Measurements from ENCODE around the gene ALG1. TPM values are rescaled to one million over a fixed set of nuclear protein-coding genes. Genes with fewer than 3 reads are reported as not detected.

The ALG1 gene
- total and polyA plus RNA-seq, 10 of the 15 experiments (the other 5 are each of a cell fraction or from before 2014, with no cell fraction given): 1.5 to 43.2 (median 23.8) TPM

- TF ChIP-seq GATAD2B (conservative IDR thresholded peaks at IDR 0.05; ENCODE audit: low read depth): no peak
- TF ChIP-seq TAF1 (IDR thresholded peaks at IDR 0.05; ENCODE audit: borderline replicate concordance, low read depth, low read length): no peak
Measured at GRCh38 chr16:5054876-5055865, 16.5 kb upstream of the ALG1 start (continued).

GRCh38 chr16:5056352-5056751 lies 15.3 kb upstream of the ALG1 start:
- Histone ChIP-seq H3K9me3 (replicated peaks; ENCODE audit: control insufficient read depth, insufficient read depth, low read length) (no peaks in the 10 kb centered on the region), H3K4me2 (ENCODE audit: control insufficient read depth, insufficient read depth) (no peak overlapping the region), H4K20me1 (ENCODE audit: control insufficient read depth, insufficient read depth) (no peaks in the 10 kb centered on the region), H3K36me3 (ENCODE audit: control insufficient read depth in 2 of 2, insufficient read depth in 2 of 2, low read length in 1 of 2) (no peaks in the 10 kb centered on the region), H3K4me1 (ENCODE audit: control insufficient read depth, insufficient read depth, low read length) (no peaks in the 10 kb centered on the region), H3K79me2 (ENCODE audit: control insufficient read depth, insufficient read depth, low read length) (no peaks in the 10 kb centered on the region), H3K9ac (ENCODE audit: control insufficient read depth, insufficient read depth, low read length) (no peak overlapping the region), H3K27me3 (replicated peaks in 1 of 2; ENCODE audit: control insufficient read depth in 2 of 2, insufficient read depth in 2 of 2, low read length in 1 of 2) (no peaks in the 10 kb centered on the region), H2AFZ (ENCODE audit: control insufficient read depth, low read depth, low read length) (no peak overlapping the region), H3K4me3 (no peak overlapping the region), H3K27ac (ENCODE audit: control insufficient read depth, insufficient read depth) (no peak overlapping the region)
- WGBS (ENCODE audit: insufficient coverage, insufficient replicate concordance, low lambda C conversion rate, missing lambda C conversion rate): 3% methylated on average over 11 of the region's 11 CpGs
- ChIA-PET SMC1A (ENCODE audit: uncharacterized antibody, unreplicated experiment) (interaction anchor here (0.6 to 1.8 kb wide), 4 partner anchors 28 to 372 kb away, joined by 3 to 4 read pairs (median 4); no protein-coding TSS in a partner anchor), CTCF (interaction anchor here (1.0 to 2.8 kb wide), 8 partner anchors 12 to 560 kb away, joined by 3 to 15 read pairs (median 5); no protein-coding TSS in a partner anchor), POLR2A (no interaction called here), RAD21 (ENCODE audit: unreplicated experiment) (interaction anchor here (1.0 to 1.1 kb wide), 3 partner anchors 26 to 77 kb away, joined by 3 to 4 read pairs (median 3); no protein-coding TSS in a partner anchor)
- in situ Hi-C loops (cut with MboI): no loop called here
- ATAC-seq (peak; percentile 97), DNase-seq (ENCODE audit: low read depth, low spot score) (no peak), FAIRE-seq (peak; percentile 81)
- intact Hi-C loops (cut with micrococcal nuclease; ENCODE audit: unreplicated experiment): loop anchor here (1.0 kb wide), 1 partner anchor 30 kb away; no protein-coding TSS in a partner anchor
- no TSS peak for BruUV-seq (replicated peaks)
- TF ChIP-seq SMC3 (IDR thresholded peaks at IDR 0.05; ENCODE audit: borderline replicate concordance, low read length) (peak; percentile 71), RB1 (IDR thresholded peaks at IDR 0.05; ENCODE audit: borderline replicate concordance) (no peak), ZNF384 (IDR thresholded peaks at IDR 0.05; ENCODE audit: borderline replicate concordance, low read depth, low read length) (no peak), NR2C2 (IDR thresholded peaks at IDR 0.05; ENCODE audit: borderline replicate concordance, control insufficient read depth, insufficient read length, low read depth) (no peak), RFX5 (IDR thresholded peaks at IDR 0.05; ENCODE audit: low read depth, low read length) (no peak), RAD21 (IDR thresholded peaks at IDR 0.05; ENCODE audit: insufficient read depth, low read depth, low read length) (peak; percentile 75), ZNF592 (IDR thresholded peaks at IDR 0.05) (no peak), MYB (IDR thresholded peaks at IDR 0.05; ENCODE audit: borderline replicate concordance, low read depth, low read length) (no peak), USF1 (IDR thresholded peaks at IDR 0.05; ENCODE audit: borderline replicate concordance, extremely low read length, insufficient read depth, low read depth, low read length) (no peak)
- TF ChIP-seq, protein P1, sequence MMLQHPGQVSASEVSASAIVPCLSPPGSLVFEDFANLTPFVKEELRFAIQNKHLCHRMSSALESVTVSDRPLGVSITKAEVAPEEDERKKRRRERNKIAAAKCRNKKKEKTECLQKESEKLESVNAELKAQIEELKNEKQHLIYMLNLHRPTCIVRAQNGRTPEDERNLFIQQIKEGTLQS (IDR thresholded peaks at IDR 0.05; ENCODE audit: borderline replicate concordance, extremely low read depth, low read depth, low read length): no peak
- TF ChIP-seq, protein P2, sequence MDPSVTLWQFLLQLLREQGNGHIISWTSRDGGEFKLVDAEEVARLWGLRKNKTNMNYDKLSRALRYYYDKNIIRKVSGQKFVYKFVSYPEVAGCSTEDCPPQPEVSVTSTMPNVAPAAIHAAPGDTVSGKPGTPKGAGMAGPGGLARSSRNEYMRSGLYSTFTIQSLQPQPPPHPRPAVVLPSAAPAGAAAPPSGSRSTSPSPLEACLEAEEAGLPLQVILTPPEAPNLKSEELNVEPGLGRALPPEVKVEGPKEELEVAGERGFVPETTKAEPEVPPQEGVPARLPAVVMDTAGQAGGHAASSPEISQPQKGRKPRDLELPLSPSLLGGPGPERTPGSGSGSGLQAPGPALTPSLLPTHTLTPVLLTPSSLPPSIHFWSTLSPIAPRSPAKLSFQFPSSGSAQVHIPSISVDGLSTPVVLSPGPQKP (IDR thresholded peaks at IDR 0.05; ENCODE audit: low read depth, low read length): no peak

Data from GM12878 (cell line).